WTC11 (cell line): ENCODE data around the gene TVP23A. TPM values are rescaled to one million over a fixed set of nuclear protein-coding genes. Genes with fewer than 3 reads are reported as not detected.

Source experiments
- ATAC-seq: fragments of 200-7000 bp; cut with Tn5 transposase; 2 replicates; pipeline ENCODE4 v1.10.0; 2021; ENCODE audit warnings: mild to moderate bottlenecking, moderate library complexity
- CTCF ChIA-PET: fragments of 300-600 bp; sonication (Branson Sonifier 250); formaldehyde crosslinking; loops from one replicate; lab custom pipeline; 2021; ENCODE audit warnings: antibody characterized with exemption; lab: Charles Lee
- POLR2A ChIA-PET: fragments of 350-600 bp; sonication (Branson Sonifier 250); formaldehyde crosslinking; loops from one replicate; lab custom pipeline; 2021; ENCODE audit warnings: antibody characterized with exemption; lab: Charles Lee
- DNase-seq: peaks from one replicate; pipeline ENCODE4 v3.0.0; 2021; ENCODE audit warnings: low spot score
- H3K27ac Mint-ChIP-seq: 2 replicates; pipeline ENCODE4 v1.8.0; 2021; ENCODE audit warnings: mixed read lengths
- H3K27me3 Mint-ChIP-seq: 2 replicates; pipeline ENCODE4 v1.8.0; 2021; ENCODE audit warnings: low read depth, mild to moderate bottlenecking, moderate library complexity, mixed read lengths
- H3K36me3 Mint-ChIP-seq: 2 replicates; pipeline ENCODE4 v1.8.0; 2021; ENCODE audit warnings: mixed read lengths
- H3K4me1 Mint-ChIP-seq: 2 replicates; pipeline ENCODE4 v1.8.0; 2022; ENCODE audit warnings: mixed read lengths
- H3K4me3 Mint-ChIP-seq: 2 replicates; pipeline ENCODE4 v1.8.0; 2021; ENCODE audit warnings: mild to moderate bottlenecking, moderate library complexity, mixed read lengths
- H3K9me3 Mint-ChIP-seq: 2 replicates; pipeline ENCODE4 v1.8.0; 2021; ENCODE audit warnings: mixed read lengths
- ARID4B ChIP-seq: sonication (generic); formaldehyde crosslinking; IDR thresholded peaks from 2 replicates; pipeline ENCODE4 v1.8.0; 2023; ENCODE audit warnings: missing genetic modification reagents, mild to moderate bottlenecking, borderline replicate concordance
- ATF2 ChIP-seq: sonication (generic); formaldehyde crosslinking; IDR thresholded peaks from 2 replicates; pipeline ENCODE4 v1.8.1; 2022; ENCODE audit warnings: low read depth, missing genetic modification reagents, borderline replicate concordance
- CDX4 ChIP-seq: fragments of 250-450 bp; sonication (Bioruptor Pico); IDR thresholded peaks from 2 replicates; pipeline ENCODE4 v1.9.0; 2021; ENCODE audit warnings: moderate library complexity, mild to moderate bottlenecking, inconsistent platforms, borderline replicate concordance
- E2F1 ChIP-seq: sonication (generic); formaldehyde crosslinking; IDR thresholded peaks from 2 replicates; pipeline ENCODE4 v1.8.0; 2022; ENCODE audit warnings: mild to moderate bottlenecking, missing genetic modification reagents
- E2F4 ChIP-seq: sonication (generic); formaldehyde crosslinking; IDR thresholded peaks from 2 replicates; pipeline ENCODE4 v1.8.1; 2022; ENCODE audit warnings: low read depth, mild to moderate bottlenecking, moderate library complexity, missing genetic modification reagents, borderline replicate concordance
- FOXP4 ChIP-seq: sonication (generic); formaldehyde crosslinking; IDR thresholded peaks from 2 replicates; pipeline ENCODE4 v1.8.0; 2022; ENCODE audit warnings: mild to moderate bottlenecking, missing genetic modification reagents
- PRDM15 ChIP-seq: sonication (generic); formaldehyde crosslinking; IDR thresholded peaks from 2 replicates; pipeline ENCODE4 v1.8.0; 2022; ENCODE audit warnings: missing genetic modification reagents
- TEAD1 ChIP-seq: sonication (generic); formaldehyde crosslinking; IDR thresholded peaks from 2 replicates; pipeline ENCODE4 v1.8.0; 2022; ENCODE audit warnings: mild to moderate bottlenecking, missing genetic modification reagents
- ZNF138 ChIP-seq: sonication (generic); formaldehyde crosslinking; conservative IDR thresholded peaks from 2 replicates; pipeline ENCODE4 v1.8.1; 2022; ENCODE audit warnings: mild to moderate bottlenecking, moderate library complexity, missing genetic modification reagents
- ZNF263 ChIP-seq: sonication (generic); formaldehyde crosslinking; IDR thresholded peaks from 2 replicates; pipeline ENCODE4 v1.8.1; 2022; ENCODE audit warnings: low read depth, mild to moderate bottlenecking, moderate library complexity, missing genetic modification reagents
- ZNF512 ChIP-seq: sonication (generic); formaldehyde crosslinking; IDR thresholded peaks from 2 replicates; pipeline ENCODE4 v1.8.1; 2022; ENCODE audit warnings: missing genetic modification reagents, borderline replicate concordance
- ZNF671 ChIP-seq: fragments of 250-450 bp; sonication (Bioruptor Pico); IDR thresholded peaks from 2 replicates; pipeline ENCODE4 v1.8.0; 2021; ENCODE audit warnings: mild to moderate bottlenecking
- total RNA-seq: library from RNA; stranded (reverse); gene quantifications from 3 replicates; pipeline ENCODE4 v1.2.3, GENCODE V29; 2021

Gene TVP23A
- total RNA-seq, 1 experiment from 2014 or later, result 1.2 TPM

- Mint-ChIP-seq H3K36me3 (no peaks in the 10 kb centered on the region), H3K9me3 (peaks cover 6% of the 10 kb centered on the region), H3K4me1 (peaks cover 9% of the 10 kb centered on the region), H3K27ac (no peak overlapping the region)
- ChIA-PET POLR2A (no interaction called here), CTCF (no interaction called here)
- DNase-seq (no peak), ATAC-seq (no peak)
- no peak for TF ChIP-seq FOXP4 (CRISPR knock-in tag)
- no peak for TF ChIP-seq TEAD1 (CRISPR knock-in tag)
- no peak for TF ChIP-seq ARID4B (CRISPR knock-in tag)
- TF ChIP-seq ZNF138 (CRISPR knock-in tag), result no peak
- no peak for TF ChIP-seq E2F1
- no peak for TF ChIP-seq CDX4 (CRISPR knock-in tag)
- TF ChIP-seq ZNF512 (CRISPR knock-in tag), result no peak
- TF ChIP-seq ZNF671 (CRISPR knock-in tag), result no peak
- TF ChIP-seq ATF2 (CRISPR knock-in tag), result no peak
- TF ChIP-seq PRDM15 (CRISPR knock-in tag), result no peak
- TF ChIP-seq E2F4 (CRISPR knock-in tag), result no peak
- TF ChIP-seq ZNF263 (CRISPR knock-in tag), result no peak
- TF ChIP-seq, all 79 proteins: peak for 0
- Mint-ChIP-seq H3K27me3 (no peaks in the 10 kb centered on the region), H3K4me3 (no peak overlapping the region)
Measured at GRCh38 chr16:10838621-10839278, 20.2 kb upstream of the TVP23A start.
